Activated CD4-positive, alpha-beta T cell treated with anti-CD3 and anti-CD28 coated beads, Interleukin-2, amount 10 ng/mL, durations not matched to agents 7 days and 5 days (primary cell): Measurements from ENCODE around the gene MEF2D. TPM values are rescaled to one million over a fixed set of nuclear protein-coding genes. Genes with fewer than 3 reads are reported as not detected.

ENCODE experiments used
- CTCF ChIA-PET: fragments of 350-600 bp; sonication (Branson Sonifier 250); formaldehyde crosslinking; loops from one replicate; lab custom pipeline; 2021; ENCODE audit warnings: antibody characterized with exemption; lab: Charles Lee
- POLR2A ChIA-PET: fragments of 350-600 bp; sonication (Branson Sonifier 250); formaldehyde crosslinking; loops from one replicate; lab custom pipeline; 2021; ENCODE audit warnings: antibody characterized with exemption; lab: Charles Lee
- DNase-seq: peaks from one replicate; pipeline ENCODE4 v3.0.0-alpha.2; 2020
- H3K27ac Mint-ChIP-seq: one replicate; pipeline ENCODE4 v1.8.0; 2021; ENCODE audit warnings: mild to moderate bottlenecking, moderate library complexity, mixed read lengths
- H3K27me3 Mint-ChIP-seq: one replicate; pipeline ENCODE4 v1.8.0; 2021; ENCODE audit warnings: mixed read lengths
- H3K36me3 Mint-ChIP-seq: one replicate; pipeline ENCODE4 v1.8.0; 2021; ENCODE audit warnings: low read depth, mixed read lengths
- H3K4me1 Mint-ChIP-seq: one replicate; pipeline ENCODE4 v1.8.0; 2021; ENCODE audit warnings: mixed read lengths
- H3K4me3 Mint-ChIP-seq: one replicate; pipeline ENCODE4 v1.8.0; 2021; ENCODE audit warnings: mild to moderate bottlenecking, moderate library complexity, mixed read lengths
- H3K9me3 Mint-ChIP-seq: one replicate; pipeline ENCODE4 v1.8.0; 2021; ENCODE audit warnings: mixed read lengths
- total RNA-seq, 2 experiments: library from RNA; stranded (reverse); gene quantifications; one replicate each; pipeline ENCODE4 v1.2.3, GENCODE V29; 2021

Gene MEF2D
- total RNA-seq, 2 experiments from 2014 or later = 34.0 to 39.4 TPM

DNA sequence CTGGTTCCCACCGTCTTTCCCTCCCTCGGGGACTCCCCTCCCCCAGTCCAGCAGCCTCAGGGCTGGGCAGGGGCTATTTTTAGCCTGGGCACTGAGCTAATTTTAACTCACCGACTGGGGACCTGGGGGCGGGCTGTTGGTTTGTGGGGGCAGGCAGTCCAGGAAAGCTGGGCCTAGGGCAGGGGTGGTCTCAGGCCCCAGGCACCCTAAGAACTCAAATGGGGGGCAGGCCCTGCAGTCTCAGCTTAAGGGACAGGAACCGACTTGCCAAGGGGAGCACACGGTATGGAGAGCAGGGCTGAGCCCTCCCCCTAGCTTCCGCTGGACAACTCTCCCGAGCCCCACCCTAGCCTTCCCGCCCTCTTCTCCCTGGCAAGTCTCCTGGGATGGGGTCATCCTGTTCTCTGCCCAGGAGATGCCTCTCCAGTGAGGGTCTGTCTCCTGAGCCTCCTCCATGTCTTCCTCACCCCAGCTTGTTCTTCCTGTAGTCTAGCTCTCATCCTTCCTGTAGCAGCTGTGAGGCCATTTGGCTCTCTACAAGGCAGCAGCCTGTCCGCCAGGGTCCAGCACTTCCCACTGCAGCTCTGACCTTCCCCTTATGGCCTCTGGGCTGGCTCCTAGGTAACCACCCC, 10.1 kb downstream of the MEF2D start:
- H3K36me3 Mint-ChIP-seq = peaks cover 33% of the 10 kb centered on the region
- DNase-seq = no peak
- ChIA-PET POLR2A (interaction anchor here (0.7 to 0.8 kb wide), 2 partner anchors 10 to 14 kb away, joined by 3 to 4 read pairs; partner anchors contain the start of gene MEF2D), CTCF (interaction anchor here (1.0 to 6.6 kb wide), 6 partner anchors 8 to 104 kb away, joined by 3 to 46 read pairs (median 5); partner anchors contain the start of gene MEF2D)
- peak overlapping the region; percentile 71 for H3K27ac Mint-ChIP-seq
- H3K4me1 Mint-ChIP-seq = peaks cover 82% of the 10 kb centered on the region
- H3K4me3 Mint-ChIP-seq = no peak overlapping the region
- H3K27me3 Mint-ChIP-seq = no peaks in the 10 kb centered on the region
- no peaks in the 10 kb centered on the region for H3K9me3 Mint-ChIP-seq

DNA sequence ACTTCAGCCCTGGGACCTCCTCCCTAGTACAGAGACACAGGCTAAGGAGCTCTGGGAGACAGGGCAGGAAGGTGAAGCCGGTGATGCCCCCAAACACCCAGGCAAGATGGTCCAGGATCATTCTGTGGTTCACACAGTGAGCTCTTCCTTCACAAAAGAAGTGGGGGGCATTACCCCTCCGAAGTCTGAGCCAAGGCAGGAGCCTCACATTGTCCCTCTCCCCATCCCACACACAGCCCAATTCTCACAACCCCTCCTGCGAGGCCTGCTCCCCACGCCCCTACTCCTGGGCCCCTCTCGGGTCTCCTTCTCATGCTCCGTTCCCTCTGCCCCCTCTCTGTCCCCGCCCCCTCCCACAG, 10.7 kb downstream of the MEF2D start:
- H3K9me3 Mint-ChIP-seq = no peaks in the 10 kb centered on the region
- peaks cover 77% of the 10 kb centered on the region for H3K4me1 Mint-ChIP-seq
- H3K27me3 Mint-ChIP-seq = no peaks in the 10 kb centered on the region
- no peak for DNase-seq
- POLR2A ChIA-PET = interaction anchor here (0.8 kb wide), 1 partner anchor 15 kb away, joined by 3 read pairs; no protein-coding TSS in a partner anchor
- peak overlapping the region; percentile 71 for H3K27ac Mint-ChIP-seq
- H3K4me3 Mint-ChIP-seq = no peak overlapping the region
- CTCF ChIA-PET = interaction anchor here (0.5 to 6.6 kb wide), 8 partner anchors 8 to 137 kb away, joined by 3 to 46 read pairs (median 4); partner anchors contain the start of gene MEF2D
- H3K36me3 Mint-ChIP-seq = peaks cover 29% of the 10 kb centered on the region

DNA sequence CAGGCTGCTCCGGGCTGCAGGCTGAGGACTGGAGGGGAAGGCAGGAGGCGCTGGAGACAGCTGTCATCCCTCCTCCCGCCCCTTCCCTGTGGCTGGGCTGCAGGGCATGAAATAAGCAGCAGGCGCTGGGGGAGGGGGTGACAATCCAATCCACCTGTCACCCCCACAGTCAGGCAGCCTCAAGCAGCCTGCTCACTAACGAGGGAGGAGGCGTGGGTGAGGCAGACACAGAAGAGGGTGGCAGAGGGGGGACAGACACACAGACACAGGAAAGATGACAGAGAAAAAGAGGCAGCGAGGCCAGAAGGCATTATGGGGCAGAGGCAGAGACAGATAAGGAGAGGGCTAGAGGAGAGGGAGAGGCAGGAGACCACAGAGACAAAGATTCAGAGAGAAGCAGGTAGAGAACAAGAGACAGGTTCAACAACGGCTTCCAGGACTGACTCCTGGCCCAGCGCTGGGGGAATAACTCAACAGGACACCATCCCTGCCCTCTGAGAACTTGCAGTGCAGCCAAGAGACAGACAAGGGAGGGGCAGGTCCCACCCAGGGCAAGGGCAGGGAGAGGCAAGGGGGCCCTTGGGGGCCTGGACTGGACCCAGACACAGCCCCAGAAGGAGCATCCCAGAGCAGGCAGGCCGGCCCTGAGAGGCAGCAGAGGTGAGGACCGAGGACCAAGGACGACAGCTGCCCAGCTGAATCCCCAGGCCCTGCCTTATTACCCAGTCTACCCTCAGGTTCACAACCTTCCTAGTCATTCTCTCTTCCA, 11.2 kb downstream of the MEF2D start:
- CTCF ChIA-PET = interaction anchor here (0.5 to 6.6 kb wide), 9 partner anchors 8 to 137 kb away, joined by 3 to 46 read pairs (median 4); partner anchors contain the start of gene MEF2D
- Mint-ChIP-seq H3K4me1 (peaks cover 76% of the 10 kb centered on the region), H3K36me3 (peaks cover 28% of the 10 kb centered on the region), H3K27ac (peak overlapping the region; percentile 82), H3K9me3 (no peaks in the 10 kb centered on the region), H3K4me3 (peak overlapping the region; percentile 7), H3K27me3 (no peaks in the 10 kb centered on the region)
- POLR2A ChIA-PET = interaction anchor here (1.1 kb wide), 1 partner anchor 12 kb away, joined by 3 read pairs; no protein-coding TSS in a partner anchor
- peak; percentile 25 for DNase-seq

DNA sequence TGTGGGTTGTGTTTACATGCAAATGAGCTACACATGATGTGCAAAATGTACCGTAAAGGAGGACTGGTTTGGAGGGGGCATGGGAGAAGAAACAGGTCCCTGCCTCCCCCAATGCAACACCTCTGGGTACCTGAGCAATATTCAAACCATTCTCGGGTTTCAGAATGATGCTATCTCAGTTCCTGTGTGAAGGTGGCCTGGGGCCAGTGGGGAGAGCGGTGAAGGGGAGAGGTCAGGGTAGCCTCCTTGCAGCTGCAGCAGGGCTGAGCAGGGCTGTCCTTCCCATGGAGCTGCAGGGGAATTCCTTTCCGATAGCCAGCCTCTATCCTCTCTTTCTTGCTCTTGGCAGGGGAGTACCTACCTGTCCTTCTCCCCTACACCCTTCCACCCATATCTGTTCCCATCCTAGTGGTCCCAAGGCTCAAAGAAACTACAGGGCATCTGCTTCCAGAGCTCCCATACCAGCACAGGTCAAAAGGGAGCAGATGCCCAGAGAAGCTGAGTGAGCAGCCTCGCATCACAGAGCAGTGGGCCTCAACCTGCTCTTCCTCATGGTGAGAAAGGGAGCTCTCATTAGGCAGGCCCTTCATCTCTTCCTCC, 11.9 kb downstream of the MEF2D start:
- POLR2A ChIA-PET = interaction anchor here (1.1 kb wide), 1 partner anchor 13 kb away, joined by 3 read pairs; no protein-coding TSS in a partner anchor
- peak overlapping the region; percentile 82 for H3K27ac Mint-ChIP-seq
- peak overlapping the region; percentile 52 for H3K4me3 Mint-ChIP-seq
- H3K27me3 Mint-ChIP-seq = no peaks in the 10 kb centered on the region
- H3K4me1 Mint-ChIP-seq = peaks cover 69% of the 10 kb centered on the region
- no peaks in the 10 kb centered on the region for H3K9me3 Mint-ChIP-seq
- no peak for DNase-seq
- H3K36me3 Mint-ChIP-seq = peaks cover 23% of the 10 kb centered on the region
- CTCF ChIA-PET = interaction anchor here (1.2 to 6.6 kb wide), 6 partner anchors 7 to 120 kb away, joined by 3 to 46 read pairs (median 4); no protein-coding TSS in a partner anchor

DNA sequence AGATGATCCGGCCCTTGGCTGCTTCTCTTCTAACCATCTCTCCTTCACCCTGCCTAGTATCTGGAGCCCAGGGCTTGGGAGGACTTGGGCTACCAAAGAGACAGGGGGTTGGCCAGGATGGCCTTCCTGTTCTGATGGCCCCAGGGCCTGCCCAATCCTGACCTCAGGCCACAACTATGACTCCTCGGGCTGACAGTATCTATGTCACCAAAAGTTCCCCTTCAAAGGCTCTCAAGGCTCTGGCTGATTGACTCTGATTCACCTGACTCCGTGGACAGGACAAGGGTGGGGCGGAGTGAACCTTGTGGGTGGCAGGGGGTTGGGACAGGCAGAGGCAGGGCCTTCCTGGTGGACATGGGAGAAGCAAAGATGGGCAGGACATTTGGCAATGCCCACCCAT, 12.7 kb downstream of the MEF2D start:
- H3K9me3 Mint-ChIP-seq = no peaks in the 10 kb centered on the region
- H3K4me3 Mint-ChIP-seq = no peak overlapping the region
- DNase-seq = no peak
- POLR2A ChIA-PET = no interaction called here
- no peaks in the 10 kb centered on the region for H3K27me3 Mint-ChIP-seq
- H3K27ac Mint-ChIP-seq = peak overlapping the region; percentile 82
- peaks cover 25% of the 10 kb centered on the region for H3K36me3 Mint-ChIP-seq
- peaks cover 64% of the 10 kb centered on the region for H3K4me1 Mint-ChIP-seq
- CTCF ChIA-PET = interaction anchor here (1.8 to 1.9 kb wide), 2 partner anchors 11 to 17 kb away, joined by 4 to 5 read pairs; no protein-coding TSS in a partner anchor

DNA sequence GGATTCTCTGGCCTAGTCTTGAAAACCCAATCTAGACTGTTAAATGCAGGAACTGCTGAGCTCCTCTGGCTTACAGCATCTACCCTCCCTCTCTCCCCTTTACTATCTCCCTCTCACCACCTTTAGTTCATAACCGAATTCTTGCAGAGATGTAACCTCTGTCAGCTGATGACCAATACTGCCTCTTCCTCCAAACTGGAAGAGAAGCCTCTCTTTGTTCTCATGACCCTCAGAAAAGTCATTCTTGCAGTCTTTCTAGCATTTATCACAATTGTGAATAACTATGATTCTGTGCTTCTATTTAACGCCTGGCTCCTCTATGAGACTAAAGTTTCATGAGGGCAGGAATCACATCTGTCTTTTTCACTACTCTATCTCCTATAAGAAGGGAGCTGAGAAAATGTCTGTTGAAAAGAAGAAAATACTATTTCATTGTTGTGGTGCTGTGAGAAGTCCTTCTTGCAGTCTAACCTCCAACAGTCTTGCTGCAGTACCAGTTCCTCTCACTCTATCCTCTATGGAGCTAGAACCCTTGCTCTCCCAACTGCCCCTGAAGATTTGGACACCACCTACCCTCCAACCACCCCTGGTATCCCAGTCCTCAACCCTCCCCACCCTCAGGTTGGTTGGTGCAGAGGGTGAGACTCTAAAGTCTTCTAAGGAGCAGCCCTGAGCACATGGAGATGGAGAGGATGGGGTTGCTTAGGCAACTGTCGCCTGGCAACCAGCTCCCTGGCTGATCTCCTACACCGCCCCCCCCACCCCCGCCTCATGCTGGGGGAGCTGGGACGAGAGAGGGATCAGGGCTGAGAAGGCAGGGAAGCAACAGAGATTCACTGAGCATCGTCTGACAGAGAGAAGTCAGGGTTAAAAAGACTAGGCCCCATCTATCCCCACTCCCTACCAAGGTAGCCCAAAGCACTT, 13.9 kb downstream of the MEF2D start:
- H3K36me3 Mint-ChIP-seq = peaks cover 23% of the 10 kb centered on the region
- H3K9me3 Mint-ChIP-seq = no peaks in the 10 kb centered on the region
- peak overlapping the region; percentile 55 for H3K27ac Mint-ChIP-seq
- no peak for DNase-seq
- no peaks in the 10 kb centered on the region for H3K27me3 Mint-ChIP-seq
- ChIA-PET CTCF (interaction anchor here (0.8 to 3.3 kb wide), 6 partner anchors 8 to 101 kb away, joined by 3 to 19 read pairs (median 6); partner anchors contain the start of gene MEF2D), POLR2A (no interaction called here)
- H3K4me1 Mint-ChIP-seq = peaks cover 63% of the 10 kb centered on the region
- H3K4me3 Mint-ChIP-seq = no peak overlapping the region

DNA sequence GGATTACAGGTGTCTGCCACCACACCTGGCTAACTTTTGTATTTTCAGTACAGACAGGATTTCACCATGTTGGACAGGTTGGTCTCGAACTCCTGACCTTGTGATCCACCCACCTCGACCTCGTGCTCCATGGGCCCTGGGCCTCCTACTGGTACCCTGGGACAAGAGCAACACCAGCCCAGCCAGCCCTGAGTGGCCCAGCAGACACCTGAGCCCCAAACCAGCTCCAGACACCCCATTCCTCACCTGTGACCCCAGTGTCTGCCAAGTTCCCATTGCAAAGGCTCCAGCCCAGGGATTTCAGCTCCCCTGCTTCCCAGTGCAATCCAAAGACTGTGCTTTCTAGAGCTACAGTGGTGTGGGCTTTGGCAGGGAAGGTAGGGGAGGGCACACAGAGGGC, 14.6 kb downstream of the MEF2D start:
- H3K4me1 Mint-ChIP-seq = peaks cover 63% of the 10 kb centered on the region
- H3K36me3 Mint-ChIP-seq = peaks cover 27% of the 10 kb centered on the region
- H3K4me3 Mint-ChIP-seq = no peak overlapping the region
- DNase-seq = no peak
- H3K27ac Mint-ChIP-seq = no peak overlapping the region
- ChIA-PET POLR2A (no interaction called here), CTCF (interaction anchor here (0.8 to 3.3 kb wide), 6 partner anchors 8 to 100 kb away, joined by 3 to 19 read pairs (median 6); partner anchors contain the start of gene MEF2D)
- H3K9me3 Mint-ChIP-seq = no peaks in the 10 kb centered on the region
- H3K27me3 Mint-ChIP-seq = no peaks in the 10 kb centered on the region

DNA sequence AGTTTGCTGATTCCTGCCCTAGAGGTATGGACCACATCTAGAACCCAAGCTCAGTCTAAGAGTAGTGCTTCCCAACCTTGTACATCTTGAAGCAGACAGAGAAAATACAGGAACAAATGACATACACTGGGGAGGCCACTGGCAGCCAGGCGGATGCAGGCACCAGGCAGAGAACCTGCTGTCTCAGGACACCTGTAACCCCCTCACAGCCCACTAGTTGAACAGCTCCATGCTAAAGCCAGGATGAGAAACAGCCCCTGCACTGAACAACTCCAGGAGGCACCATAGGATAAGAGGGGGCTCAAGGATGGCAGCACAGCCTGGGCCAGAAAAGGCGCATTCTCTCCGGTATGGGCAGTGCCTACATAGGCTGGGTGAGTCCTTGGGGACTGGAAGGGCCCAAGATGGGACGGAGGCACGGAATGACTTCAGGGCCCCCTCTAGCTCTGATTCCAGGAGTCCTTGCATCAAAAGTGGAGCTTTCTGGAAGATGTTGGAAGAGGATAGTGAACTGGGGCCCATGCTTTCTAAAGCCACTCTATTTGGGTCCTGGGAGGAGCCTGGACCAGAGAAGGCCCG, 16.0 kb downstream of the MEF2D start:
- Mint-ChIP-seq H3K4me3 (no peak overlapping the region), H3K4me1 (peaks cover 57% of the 10 kb centered on the region), H3K9me3 (no peaks in the 10 kb centered on the region), H3K27me3 (no peaks in the 10 kb centered on the region), H3K27ac (peak overlapping the region; percentile 46), H3K36me3 (peaks cover 37% of the 10 kb centered on the region)
- DNase-seq = no peak
- POLR2A ChIA-PET = interaction anchor here (0.6 kb wide), 1 partner anchor 117 kb away, joined by 4 read pairs; the partner anchor contains the start of gene GPATCH4
- CTCF ChIA-PET = interaction anchor here (0.6 to 5.3 kb wide), 12 partner anchors 7 to 130 kb away, joined by 3 to 46 read pairs (median 4); partner anchors contain the start of genes MEF2D and NAXE

DNA sequence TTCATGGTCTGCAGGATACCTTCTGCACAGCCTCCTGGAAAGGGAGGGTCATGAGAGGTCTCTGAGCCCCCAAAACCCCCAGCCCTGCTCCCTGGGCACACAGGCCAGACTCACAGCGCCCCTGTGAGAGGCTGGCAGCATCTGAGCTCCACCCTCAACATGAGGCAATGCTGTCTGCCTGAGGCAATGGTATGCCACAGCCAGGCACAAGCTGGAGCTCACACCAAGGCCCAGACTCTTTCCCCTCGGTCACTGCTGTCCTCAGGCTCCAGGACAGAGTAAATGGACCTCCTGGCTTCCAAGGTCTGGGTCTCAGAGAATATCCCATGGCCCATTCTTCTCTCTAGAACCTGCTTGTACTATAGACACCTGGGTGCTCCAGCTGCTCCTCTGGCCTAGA, 17.2 kb downstream of the MEF2D start:
- no peak for DNase-seq
- H3K27ac Mint-ChIP-seq = no peak overlapping the region
- peaks cover 43% of the 10 kb centered on the region for H3K36me3 Mint-ChIP-seq
- H3K4me3 Mint-ChIP-seq = no peak overlapping the region
- ChIA-PET CTCF (interaction anchor here (0.8 to 5.3 kb wide), 7 partner anchors 8 to 131 kb away, joined by 3 to 46 read pairs (median 4); partner anchors contain the start of genes MEF2D and NAXE), POLR2A (no interaction called here)
- no peaks in the 10 kb centered on the region for H3K27me3 Mint-ChIP-seq
- no peaks in the 10 kb centered on the region for H3K9me3 Mint-ChIP-seq
- peaks cover 45% of the 10 kb centered on the region for H3K4me1 Mint-ChIP-seq

DNA sequence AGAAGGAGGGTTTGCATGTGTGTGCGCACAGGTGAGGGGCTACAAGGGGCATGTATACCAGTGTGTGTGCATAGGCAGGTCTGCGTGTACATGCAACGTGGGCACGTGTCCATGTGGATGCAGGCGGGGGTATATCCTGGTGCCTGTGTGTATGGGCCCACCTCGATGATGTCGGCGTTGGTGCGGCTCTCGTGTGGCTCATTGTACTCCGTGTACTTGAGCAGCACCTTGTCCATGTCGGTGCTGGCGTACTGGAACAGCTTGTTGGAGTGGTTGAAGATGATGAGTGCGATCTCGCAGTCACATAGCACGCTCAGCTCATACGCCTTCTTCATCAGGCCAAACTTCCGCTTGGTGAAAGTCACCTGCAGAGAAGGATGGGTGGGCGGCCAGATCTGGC, 18.3 kb downstream of the MEF2D start:
- H3K4me1 Mint-ChIP-seq = peaks cover 42% of the 10 kb centered on the region
- no peaks in the 10 kb centered on the region for H3K27me3 Mint-ChIP-seq
- peaks cover 51% of the 10 kb centered on the region for H3K36me3 Mint-ChIP-seq
- ChIA-PET POLR2A (no interaction called here), CTCF (interaction anchor here (0.7 to 5.3 kb wide), 5 partner anchors 9 to 126 kb away, joined by 3 to 46 read pairs (median 5); partner anchors contain the start of gene MEF2D)
- no peak overlapping the region for H3K4me3 Mint-ChIP-seq
- DNase-seq = no peak
- H3K27ac Mint-ChIP-seq = no peak overlapping the region
- no peaks in the 10 kb centered on the region for H3K9me3 Mint-ChIP-seq

DNA sequence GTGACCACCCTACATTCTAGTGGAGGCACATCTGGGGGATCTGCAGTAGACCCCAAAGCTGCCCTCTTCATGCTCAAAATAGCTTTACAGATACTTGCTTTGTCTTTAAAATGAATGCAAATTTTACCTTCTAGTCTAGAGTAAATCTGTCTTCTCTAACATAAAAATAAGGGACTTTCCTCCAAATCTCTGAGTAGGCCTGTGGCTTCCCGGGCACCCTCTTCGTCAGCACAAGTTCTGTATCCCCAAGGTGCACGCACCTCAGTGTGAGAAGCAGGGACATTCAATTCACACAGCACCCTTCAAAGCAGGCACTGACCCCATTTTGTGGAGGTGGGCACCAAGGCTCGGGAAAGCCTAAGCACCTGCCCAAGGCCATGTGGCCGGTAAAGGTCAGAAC, 19.0 kb downstream of the MEF2D start:
- POLR2A ChIA-PET = interaction anchor here (1.7 kb wide), 1 partner anchor 19 kb away, joined by 7 read pairs; the partner anchor contains the start of gene MEF2D
- Mint-ChIP-seq H3K4me3 (no peak overlapping the region), H3K36me3 (peaks cover 52% of the 10 kb centered on the region), H3K27me3 (no peaks in the 10 kb centered on the region), H3K9me3 (no peaks in the 10 kb centered on the region), H3K27ac (peak overlapping the region; percentile 73), H3K4me1 (peaks cover 38% of the 10 kb centered on the region)
- CTCF ChIA-PET = interaction anchor here (0.6 to 5.3 kb wide), 17 partner anchors 10 to 932 kb away, joined by 3 to 46 read pairs (median 5); partner anchors contain the start of gene MEF2D
- no peak for DNase-seq
